ENCODE results near the gene ZNF26.

Gene ZNF26

GRCh38 chr12:132965796-132966195 lies 20.4 kb upstream of the ZNF26 start (continued):
- no peak for TF ChIP-seq ARNTL (CRISPR knock-in tag; IDR thresholded peaks at IDR 0.05; ENCODE audit: borderline replicate concordance, low read depth)
- TF ChIP-seq OSR1 (CRISPR knock-in tag; IDR thresholded peaks at IDR 0.05): no peak
- no peak for TF ChIP-seq ZNF8 (CRISPR knock-in tag; IDR thresholded peaks at IDR 0.05)

- ATAC-seq: no peak
- no peak for TF ChIP-seq ZC3H10 (CRISPR knock-in tag; IDR thresholded peaks at IDR 0.05)
- no peak for TF ChIP-seq TOX (CRISPR knock-in tag; IDR thresholded peaks at IDR 0.05; ENCODE audit: borderline replicate concordance)
- no peak for TF ChIP-seq ZFP3 (CRISPR knock-in tag; IDR thresholded peaks at IDR 0.05)
- no peak for TF ChIP-seq ZNF8 (CRISPR knock-in tag; IDR thresholded peaks at IDR 0.05)
- TF ChIP-seq, protein P1, sequence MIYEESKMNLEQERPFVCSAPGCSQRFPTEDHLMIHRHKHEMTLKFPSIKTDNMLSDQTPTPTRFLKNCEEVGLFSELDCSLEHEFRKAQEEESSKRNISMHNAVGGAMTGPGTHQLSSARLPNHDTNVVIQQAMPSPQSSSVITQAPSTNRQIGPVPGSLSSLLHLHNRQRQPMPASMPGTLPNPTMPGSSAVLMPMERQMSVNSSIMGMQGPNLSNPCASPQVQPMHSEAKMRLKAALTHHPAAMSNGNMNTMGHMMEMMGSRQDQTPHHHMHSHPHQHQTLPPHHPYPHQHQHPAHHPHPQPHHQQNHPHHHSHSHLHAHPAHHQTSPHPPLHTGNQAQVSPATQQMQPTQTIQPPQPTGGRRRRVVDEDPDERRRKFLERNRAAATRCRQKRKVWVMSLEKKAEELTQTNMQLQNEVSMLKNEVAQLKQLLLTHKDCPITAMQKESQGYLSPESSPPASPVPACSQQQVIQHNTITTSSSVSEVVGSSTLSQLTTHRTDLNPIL (CRISPR knock-in tag; IDR thresholded peaks at IDR 0.05; ENCODE audit: low read depth): no peak
- TF ChIP-seq, protein P2, sequence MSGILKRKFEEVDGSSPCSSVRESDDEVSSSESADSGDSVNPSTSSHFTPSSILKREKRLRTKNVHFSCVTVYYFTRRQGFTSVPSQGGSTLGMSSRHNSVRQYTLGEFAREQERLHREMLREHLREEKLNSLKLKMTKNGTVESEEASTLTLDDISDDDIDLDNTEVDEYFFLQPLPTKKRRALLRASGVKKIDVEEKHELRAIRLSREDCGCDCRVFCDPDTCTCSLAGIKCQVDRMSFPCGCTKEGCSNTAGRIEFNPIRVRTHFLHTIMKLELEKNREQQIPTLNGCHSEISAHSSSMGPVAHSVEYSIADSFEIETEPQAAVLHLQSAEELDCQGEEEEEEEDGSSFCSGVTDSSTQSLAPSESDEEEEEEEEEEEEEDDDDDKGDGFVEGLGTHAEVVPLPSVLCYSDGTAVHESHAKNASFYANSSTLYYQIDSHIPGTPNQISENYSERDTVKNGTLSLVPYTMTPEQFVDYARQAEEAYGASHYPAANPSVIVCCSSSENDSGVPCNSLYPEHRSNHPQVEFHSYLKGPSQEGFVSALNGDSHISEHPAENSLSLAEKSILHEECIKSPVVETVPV (CRISPR knock-in tag; IDR thresholded peaks at IDR 0.05): no peak
- TF ChIP-seq ARNTL (CRISPR knock-in tag; IDR thresholded peaks at IDR 0.05; ENCODE audit: borderline replicate concordance, low read depth): no peak
- TF ChIP-seq ZFP30 (CRISPR knock-in tag; IDR thresholded peaks at IDR 0.05): no peak
- TF ChIP-seq SNAI2 (CRISPR knock-in tag; IDR thresholded peaks at IDR 0.05): no peak
- no peak for TF ChIP-seq GLIS3 (CRISPR knock-in tag; IDR thresholded peaks at IDR 0.05)
- no peak for TF ChIP-seq TCF4 (CRISPR knock-in tag; IDR thresholded peaks at IDR 0.05; ENCODE audit: borderline replicate concordance)
- TF ChIP-seq TSHZ2 (CRISPR knock-in tag; IDR thresholded peaks at IDR 0.05): no peak
- no peak for TF ChIP-seq ESRRG (CRISPR knock-in tag; IDR thresholded peaks at IDR 0.05)
- no peak for TF ChIP-seq BACH2 (CRISPR knock-in tag; IDR thresholded peaks at IDR 0.05; ENCODE audit: borderline replicate concordance)
- TF ChIP-seq OSR1 (CRISPR knock-in tag; IDR thresholded peaks at IDR 0.05): no peak
- no peak for TF ChIP-seq ISL1 (CRISPR knock-in tag; IDR thresholded peaks at IDR 0.05)
- TF ChIP-seq CSDC2 (CRISPR knock-in tag; IDR thresholded peaks at IDR 0.05): no peak
Observed at GRCh38 chr12:132966676-132967415, 19.3 kb upstream of the ZNF26 start.

GRCh38 chr12:132967736-132968135 lies 18.4 kb upstream of the ZNF26 start:
- no peak for ATAC-seq
- no peak for TF ChIP-seq RARB (CRISPR knock-in tag; IDR thresholded peaks at IDR 0.05)
- no peak for TF ChIP-seq BACH2 (CRISPR knock-in tag; IDR thresholded peaks at IDR 0.05; ENCODE audit: borderline replicate concordance)
- no peak for TF ChIP-seq OSR1 (CRISPR knock-in tag; IDR thresholded peaks at IDR 0.05)
- TF ChIP-seq PATZ1 (CRISPR knock-in tag; IDR thresholded peaks at IDR 0.05; ENCODE audit: borderline replicate concordance): no peak
- TF ChIP-seq CSDC2 (CRISPR knock-in tag; IDR thresholded peaks at IDR 0.05): no peak
- TF ChIP-seq, protein P1 (CRISPR knock-in tag; IDR thresholded peaks at IDR 0.05; ENCODE audit: low read depth): no peak
- TF ChIP-seq ISL1 (CRISPR knock-in tag; IDR thresholded peaks at IDR 0.05): no peak
- no peak for TF ChIP-seq TCF4 (CRISPR knock-in tag; IDR thresholded peaks at IDR 0.05; ENCODE audit: borderline replicate concordance)
- TF ChIP-seq ZNF70 (CRISPR knock-in tag; IDR thresholded peaks at IDR 0.05): no peak
- no peak for TF ChIP-seq ESRRG (CRISPR knock-in tag; IDR thresholded peaks at IDR 0.05)
- TF ChIP-seq, protein P2 (CRISPR knock-in tag; IDR thresholded peaks at IDR 0.05): no peak
- TF ChIP-seq POU6F1 (CRISPR knock-in tag; IDR thresholded peaks at IDR 0.05; ENCODE audit: borderline replicate concordance, low read depth): no peak
- no peak for TF ChIP-seq ZC3H10 (CRISPR knock-in tag; IDR thresholded peaks at IDR 0.05)
- TF ChIP-seq ARNTL (CRISPR knock-in tag; IDR thresholded peaks at IDR 0.05; ENCODE audit: borderline replicate concordance, low read depth): no peak

All from SK-N-SH treated with all-trans-retinoic acid at 6 μM for 48 hours (cell line).